Brain microvascular endothelial cell (primary cell): Measurements from ENCODE around the gene PIM3.

Experiments
- DNase-seq: peaks from one replicate; pipeline ENCODE4 v3.0.0-alpha.2; 2020
- H3K27ac ChIP-seq: fragments of 250-450 bp; sonication (Bioruptor Pico); 2 replicates; pipeline ENCODE4 v1.5.1; 2020; ENCODE audit warnings: mild to moderate bottlenecking, moderate library complexity
- H3K27me3 ChIP-seq: fragments of 250-450 bp; sonication (Bioruptor Pico); replicated peaks from 2 replicates; pipeline ENCODE4 v1.5.1; 2020; ENCODE audit warnings: mild to moderate bottlenecking
- H3K36me3 ChIP-seq: fragments of 250-450 bp; sonication (Bioruptor Pico); replicated peaks from 2 replicates; pipeline ENCODE4 v1.5.1; 2020; ENCODE audit warnings: mild to moderate bottlenecking
- H3K4me3 ChIP-seq: 2 replicates; pipeline ENCODE4 v1.5.1; 2011; ENCODE audit warnings: low read depth, mild to moderate bottlenecking, control low read depth, low read length, moderate library complexity
- CTCF ChIP-seq: IDR thresholded peaks from 2 replicates; pipeline ENCODE4 v1.5.1; 2011; ENCODE audit warnings: low read depth, mild to moderate bottlenecking, moderate library complexity, low read length, control low read depth, inconsistent platforms; ENCODE audit errors: missing control alignments
- in situ Hi-C: cut with HindIII; loops from 2 replicates; pipeline ENCODE4 v1.10.0; 2017; ENCODE audit warnings: low sequenced_read_pairs, low pct_ligation_motif_present

PIM3 gene

DNA sequence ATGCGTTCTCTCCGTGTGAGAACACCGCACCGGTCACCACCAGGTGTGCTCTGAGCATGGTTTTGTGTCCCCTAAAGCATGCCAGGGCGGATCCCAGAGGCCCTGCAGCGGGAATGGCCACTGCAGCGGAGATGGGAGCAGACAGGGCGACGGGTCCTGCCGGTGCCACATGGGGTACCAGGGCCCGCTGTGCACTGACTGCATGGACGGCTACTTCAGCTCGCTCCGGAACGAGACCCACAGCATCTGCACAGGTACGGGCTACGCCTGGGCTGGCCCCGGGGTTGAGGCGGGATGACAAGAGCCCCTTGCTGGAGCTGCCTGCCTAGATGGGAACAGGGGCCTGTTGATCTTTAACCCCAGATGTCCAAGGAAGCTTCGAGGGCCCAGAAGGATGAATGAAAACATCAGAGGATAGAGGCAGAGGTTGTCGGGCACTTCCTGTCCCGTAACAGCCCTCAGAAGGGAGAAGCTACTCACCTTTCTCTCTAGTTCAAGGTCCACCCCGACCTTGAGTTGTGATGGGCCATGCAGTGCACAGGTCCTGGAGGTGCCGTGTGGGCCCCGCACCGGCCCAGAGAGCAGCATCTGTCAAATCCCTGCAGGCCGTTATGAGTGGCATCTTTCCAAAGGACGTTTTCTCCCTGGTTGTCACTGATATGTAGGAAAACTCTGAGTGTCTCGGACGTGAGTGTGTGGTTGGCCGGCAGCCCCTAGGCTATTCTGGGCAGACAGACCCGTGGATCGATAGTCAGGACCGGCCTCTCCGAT lies 38.9 kb upstream of the PIM3 start:
- in situ Hi-C loops: no loop called here
- peaks cover 14% of the 10 kb centered on the region for H3K36me3 ChIP-seq

DNA sequence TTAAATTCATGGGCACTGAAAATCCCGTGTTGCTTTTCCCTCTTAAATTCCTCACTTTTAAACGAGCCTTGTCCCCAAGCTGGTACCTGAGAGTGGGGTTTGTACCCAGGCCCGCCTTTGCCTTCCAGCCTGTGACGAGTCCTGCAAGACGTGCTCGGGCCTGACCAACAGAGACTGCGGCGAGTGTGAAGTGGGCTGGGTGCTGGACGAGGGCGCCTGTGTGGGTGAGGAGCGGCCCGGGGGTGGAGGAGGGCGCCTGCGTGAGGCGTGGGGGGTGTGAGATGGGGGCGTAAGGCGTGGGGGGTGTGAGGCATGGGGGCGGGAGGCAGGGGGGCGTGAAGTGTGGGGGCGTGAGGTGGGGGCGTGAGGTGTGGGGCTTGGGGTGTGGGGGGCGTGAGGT lies 38.1 kb upstream of the PIM3 start:
- no peak for DNase-seq
- in situ Hi-C loops: no loop called here
- Histone ChIP-seq H3K27ac (no peak overlapping the region), H3K27me3 (no peaks in the 10 kb centered on the region), H3K36me3 (peaks cover 14% of the 10 kb centered on the region), H3K4me3 (no peak overlapping the region)
- TF ChIP-seq CTCF: no peak

More for the DNA sequence above, 38.9 kb upstream of the PIM3 start:
- DNase-seq: no peak
- H3K27ac ChIP-seq: no peak overlapping the region
- H3K4me3 ChIP-seq: no peak overlapping the region
- TF ChIP-seq CTCF: no peak
- no peaks in the 10 kb centered on the region for H3K27me3 ChIP-seq

- no peak for DNase-seq
- Histone ChIP-seq H3K27ac (no peak overlapping the region), H3K36me3 (peaks cover 14% of the 10 kb centered on the region), H3K4me3 (no peak overlapping the region), H3K27me3 (no peaks in the 10 kb centered on the region)
- in situ Hi-C loops: no loop called here
- no peak for TF ChIP-seq CTCF
Measured at GRCh38 chr22:49922926-49923325, 37.6 kb upstream of the PIM3 start.

- peak; percentile 61 for TF ChIP-seq CTCF
- in situ Hi-C loops: no loop called here
- Histone ChIP-seq H3K4me3 (no peak overlapping the region), H3K27me3 (no peaks in the 10 kb centered on the region), H3K36me3 (peaks cover 14% of the 10 kb centered on the region), H3K27ac (no peak overlapping the region)
- no peak for DNase-seq
Measured at GRCh38 chr22:49923445-49923844, 37.1 kb upstream of the PIM3 start.

- Histone ChIP-seq H3K36me3 (peaks cover 14% of the 10 kb centered on the region), H3K27me3 (no peaks in the 10 kb centered on the region), H3K4me3 (no peak overlapping the region), H3K27ac (no peak overlapping the region)
- TF ChIP-seq CTCF: no peak
- in situ Hi-C loops: no loop called here
- DNase-seq: no peak
Measured at GRCh38 chr22:49924113-49924833, 36.3 kb upstream of the PIM3 start.
